Umbilical cord (tissue), 2 donors: ENCODE results near the gene TMEM132A. TPM values are rescaled to one million over a fixed set of nuclear protein-coding genes. Genes with fewer than 3 reads are reported as not detected.

ENCODE experiments used
- DNase-seq: peaks from one replicate; pipeline ENCODE4 v3.0.0-alpha.2; 2015; ENCODE audit warnings: low spot score
- total RNA-seq: library from RNA; depleted of rRNA; stranded (reverse); fragments of >200 nt; gene quantifications from one replicate; pipeline ENCODE4 v1.2.3, GENCODE V29; 2014; ENCODE audit warnings: low replicate concordance; ENCODE audit not compliant: insufficient read depth

TMEM132A gene
- total RNA-seq, result 33.5 TPM

- peak; percentile 76 for DNase-seq
Observed at GRCh38 chr11:60924110-60924905, at the start of gene TMEM132A. TSS of gene TMEM132A (plus strand) at chr11:60924460. CDS start at chr11:60924634, 174 bp downstream.

GRCh38 chr11:60875366-60876167, 48.7 kb upstream of the TMEM132A start:
- no peak for DNase-seq

GRCh38 chr11:60876168-60876485, 48.1 kb upstream of the TMEM132A start:
- no peak for DNase-seq

- DNase-seq, result no peak
Observed at GRCh38 chr11:60878245-60879101, 45.8 kb upstream of the TMEM132A start.

- DNase-seq, result no peak
Observed at GRCh38 chr11:60879104-60879503, 45.2 kb upstream of the TMEM132A start.

- no peak for DNase-seq
Observed at GRCh38 chr11:60879971-60880588, 44.2 kb upstream of the TMEM132A start.

- no peak for DNase-seq
Observed at GRCh38 chr11:60880643-60881282, 43.5 kb upstream of the TMEM132A start.

GRCh38 chr11:60887556-60887955, 36.7 kb upstream of the TMEM132A start:
- peak; percentile 25 for DNase-seq

GRCh38 chr11:60889869-60890311, 34.4 kb upstream of the TMEM132A start:
- no peak for DNase-seq

GRCh38 chr11:60890696-60891095, 33.6 kb upstream of the TMEM132A start:
- DNase-seq, result no peak

GRCh38 chr11:60891103-60891741, 33.0 kb upstream of the TMEM132A start:
- no peak for DNase-seq

- no peak for DNase-seq
Observed at GRCh38 chr11:60895687-60896086, 28.6 kb upstream of the TMEM132A start.

- no peak for DNase-seq
Observed at GRCh38 chr11:60897496-60897895, 26.8 kb upstream of the TMEM132A start.

GRCh38 chr11:60899046-60899936, 25.0 kb upstream of the TMEM132A start:
- peak; percentile 63 for DNase-seq

- no peak for DNase-seq
Observed at GRCh38 chr11:60899977-60900376, 24.3 kb upstream of the TMEM132A start.

GRCh38 chr11:60900673-60901404, 23.4 kb upstream of the TMEM132A start:
- DNase-seq, result no peak

- no peak for DNase-seq
Observed at GRCh38 chr11:60902625-60903024, 21.6 kb upstream of the TMEM132A start.

GRCh38 chr11:60905047-60905446, 19.2 kb upstream of the TMEM132A start:
- DNase-seq, result no peak
